ENCODE measurements around the gene PIGW. TPM values are rescaled to one million over a fixed set of nuclear protein-coding genes. Genes with fewer than 3 reads are reported as not detected.

The PIGW gene
- total RNA-seq, 1 donor from 2014 or later, result 17.2 TPM

- peak; percentile 97 for DNase-seq (ENCODE audit: low spot score)
These were observed 11.0 kb downstream of the PIGW start for GRCh38 chr17:36545465-36546417.

GRCh38 chr17:36546418-36547093, 11.8 kb downstream of the PIGW start:
- DNase-seq (ENCODE audit: low spot score), result no peak

DNA sequence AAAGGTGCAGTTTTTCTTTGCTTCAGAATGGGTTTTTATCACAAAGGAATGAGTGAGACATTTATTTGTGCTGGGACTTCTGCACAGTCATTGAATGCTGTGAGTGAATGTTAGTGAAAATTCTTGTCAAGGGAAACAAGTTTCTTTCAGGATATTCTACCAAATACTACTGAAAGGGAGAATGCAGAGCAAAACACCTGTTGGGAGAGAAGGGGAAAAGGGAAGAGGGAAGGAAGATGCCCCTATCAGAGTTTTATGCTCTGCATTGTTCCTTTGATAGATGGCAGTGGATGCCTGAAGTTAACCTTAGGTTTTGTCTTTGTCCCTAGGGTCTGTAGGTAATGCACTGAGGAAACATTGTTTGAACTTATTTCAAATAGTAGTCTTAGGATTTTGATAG, 13.0 kb downstream of the PIGW start:
- no peak for DNase-seq (ENCODE audit: low spot score)

GRCh38 chr17:36550491-36551417, 16.0 kb downstream of the PIGW start:
- DNase-seq (ENCODE audit: low spot score), result no peak

DNA sequence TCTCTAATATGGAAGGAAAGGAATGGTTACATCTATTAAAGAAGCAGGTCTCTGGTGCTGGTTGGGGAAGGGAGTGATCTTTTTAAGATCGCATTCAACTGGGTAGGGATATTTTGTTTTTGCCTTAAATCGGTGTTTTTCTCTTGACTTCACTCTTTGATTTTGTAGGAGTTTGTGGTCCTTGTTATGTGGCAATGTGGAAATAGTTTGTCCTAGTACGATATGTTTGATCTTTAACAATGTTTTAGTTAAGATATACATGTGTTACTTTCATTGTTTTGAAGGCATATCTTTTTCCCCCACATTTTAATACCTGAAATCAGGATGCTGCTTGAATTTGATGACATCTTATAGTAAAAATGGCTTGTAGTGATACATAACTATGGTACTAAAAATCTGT, 18.7 kb downstream of the PIGW start:
- no peak for DNase-seq (ENCODE audit: low spot score)

DNA sequence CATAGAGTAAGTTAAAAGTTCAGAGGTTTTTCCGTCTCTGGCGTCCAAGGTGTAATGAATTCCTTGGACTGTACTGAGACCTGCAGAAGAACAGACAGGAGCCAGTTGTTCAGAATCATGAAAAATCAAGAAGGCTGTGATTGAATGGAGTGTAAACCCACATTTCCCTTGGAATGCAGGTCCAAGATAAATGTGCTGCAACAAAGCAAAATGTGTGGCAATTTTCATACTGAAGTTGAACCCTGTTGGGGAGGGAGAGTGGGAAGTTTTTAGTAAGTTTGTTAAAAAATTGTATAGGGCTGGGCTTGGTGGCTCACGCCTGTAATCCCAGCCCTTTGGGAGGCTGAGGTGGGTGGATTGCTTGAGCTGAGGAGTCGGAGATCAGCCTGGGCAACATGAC, 31.3 kb downstream of the PIGW start:
- DNase-seq (ENCODE audit: low spot score), result no peak

DNA sequence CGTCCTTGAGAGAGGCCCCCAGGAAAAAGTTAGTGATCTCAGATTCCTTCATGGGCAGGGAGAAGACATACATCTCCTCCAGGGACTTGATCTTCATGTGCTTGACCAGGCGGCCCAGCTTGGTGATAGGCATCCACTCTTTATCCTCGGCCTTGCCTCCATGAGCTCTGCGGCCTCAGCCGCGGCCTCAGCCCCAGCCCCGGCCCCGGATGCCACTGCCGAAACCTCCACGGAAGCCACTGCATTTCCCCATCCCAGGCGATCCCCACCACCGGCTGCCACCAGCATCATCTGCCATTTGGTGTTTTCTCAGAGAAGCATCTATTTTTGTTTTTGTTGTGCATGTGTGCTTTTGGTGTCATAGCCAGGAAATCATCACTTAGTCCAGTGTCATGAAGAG, 40.2 kb downstream of the PIGW start:
- DNase-seq (ENCODE audit: low spot score), result no peak

- no peak for DNase-seq (ENCODE audit: low spot score)
These were observed 42.0 kb downstream of the PIGW start for GRCh38 chr17:36576793-36577192.

DNA sequence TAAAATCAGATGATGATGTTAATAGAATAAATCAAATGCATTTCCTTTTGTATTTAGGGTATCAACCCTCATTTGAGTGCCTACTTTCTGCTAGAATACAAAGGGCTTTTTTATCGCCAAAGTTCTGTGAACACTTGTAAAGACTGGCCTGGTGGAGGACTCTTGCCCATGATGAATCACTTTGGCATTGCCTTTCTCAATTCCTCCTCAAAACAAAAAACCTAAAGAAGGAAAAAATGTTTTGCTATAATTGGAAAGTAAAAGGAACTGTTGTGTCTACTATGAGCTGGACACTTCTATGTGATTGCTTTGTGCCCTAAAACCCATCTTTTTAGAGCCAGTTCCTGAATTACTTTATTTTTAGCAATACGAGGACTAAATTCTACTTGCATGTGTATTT, 43.9 kb downstream of the PIGW start:
- DNase-seq (ENCODE audit: low spot score), result no peak

DNA sequence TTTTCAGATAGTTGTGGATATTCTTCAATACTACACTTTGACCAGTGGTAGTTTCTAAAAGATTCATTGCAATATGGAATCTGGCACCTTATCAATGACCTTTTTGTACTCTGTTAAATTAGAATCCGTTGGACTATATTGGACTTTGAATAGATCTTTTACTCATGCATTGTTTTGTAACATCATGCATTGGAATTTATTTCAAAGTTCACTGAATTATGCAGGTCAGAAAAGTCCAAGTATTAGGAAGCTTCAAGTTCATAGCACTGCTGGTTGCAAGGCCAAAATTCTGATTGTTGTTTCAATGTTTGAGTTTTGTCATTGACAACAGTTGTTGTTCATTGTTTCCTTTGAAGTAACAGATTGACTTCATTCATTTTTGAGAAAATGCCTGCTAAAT, 49.0 kb downstream of the PIGW start:
- DNase-seq (ENCODE audit: low spot score), result no peak

DNA sequence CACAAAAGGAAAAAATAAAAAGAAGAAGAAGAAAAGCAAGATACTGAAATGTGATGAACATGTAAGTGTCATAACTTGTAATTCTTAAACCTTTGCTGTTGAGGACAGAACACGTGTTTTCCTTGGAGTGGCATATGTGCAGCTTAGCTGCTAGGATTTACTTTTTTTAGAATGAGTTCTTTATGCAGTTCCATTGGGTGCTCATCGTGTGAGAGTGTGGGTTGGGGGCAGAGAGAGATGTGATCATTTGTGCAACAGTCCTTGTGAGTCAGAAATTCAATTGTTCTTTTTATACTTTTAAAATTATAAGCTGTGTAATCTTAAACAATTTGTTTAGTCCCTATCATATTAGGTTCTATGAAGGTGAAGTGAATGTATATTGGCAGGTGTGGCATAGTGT, 51.4 kb downstream of the PIGW start:
- no peak for DNase-seq (ENCODE audit: low spot score)

Other genes starting within 250 kb of the PIGW start
- not detected for gene TBC1D3G, start 211.1 kb upstream of the PIGW start, total RNA-seq
- not detected for gene TBC1D3H, start 146.6 kb upstream of the PIGW start, total RNA-seq
- gene ZNHIT3, start 48.3 kb upstream of the PIGW start, total RNA-seq, result 28.7 TPM
- 93.7 TPM for gene MYO19, start 119 bp upstream of the PIGW start, total RNA-seq
- 109 TPM for gene GGNBP2, start 9.9 kb downstream of the PIGW start, total RNA-seq
- 18.2 TPM for gene DHRS11, start 56.9 kb downstream of the PIGW start, total RNA-seq
- 13.7 TPM for gene MRM1, start 66.6 kb downstream of the PIGW start, total RNA-seq